Smooth muscle cell (in vitro differentiated cells): ENCODE measurements around the gene SFT2D2. TPM values are rescaled to one million over a fixed set of nuclear protein-coding genes. Genes with fewer than 3 reads are reported as not detected.

Source experiments
- DNase-seq: peaks from one replicate; lab custom pipeline; 2025; ENCODE audit not compliant: unreplicated experiment; lab: John Stamatoyannopoulos, UW
- H2AFZ ChIP-seq: fragments of 200-600 bp; sonication (generic); 2 replicates; pipeline ENCODE4 v1.6.0; 2016; ENCODE audit warnings: antibody characterized with exemption, low read depth, mild to moderate bottlenecking
- H3F3A ChIP-seq: fragments of 200-600 bp; sonication (generic); 2 replicates; pipeline ENCODE4 v1.6.0; 2017; ENCODE audit warnings: antibody characterized with exemption, low read depth
- H3K27ac ChIP-seq: fragments of 200-600 bp; sonication (generic); 2 replicates; pipeline ENCODE4 v1.5.1; 2016; ENCODE audit warnings: low read depth, mild to moderate bottlenecking
- H3K27me3 ChIP-seq: fragments of 200-600 bp; sonication (generic); 2 replicates; pipeline ENCODE4 v1.6.1; 2016; ENCODE audit warnings: low read depth, mild to moderate bottlenecking
- H3K36me3 ChIP-seq: fragments of 200-600 bp; sonication (generic); 2 replicates; pipeline ENCODE4 v1.5.1; 2016; ENCODE audit warnings: low read depth
- H3K4me1 ChIP-seq: fragments of 200-600 bp; sonication (generic); 2 replicates; pipeline ENCODE4 v1.5.1; 2016; ENCODE audit warnings: low read depth
- H3K4me2 ChIP-seq: fragments of 200-600 bp; sonication (generic); 2 replicates; pipeline ENCODE4 v1.6.0; 2016; ENCODE audit warnings: mild to moderate bottlenecking
- H3K4me3 ChIP-seq: fragments of 200-600 bp; sonication (generic); 2 replicates; pipeline ENCODE4 v1.5.1; 2016; ENCODE audit warnings: mild to moderate bottlenecking
- H3K79me2 ChIP-seq: fragments of 200-600 bp; sonication (generic); 2 replicates; pipeline ENCODE4 v1.6.0; 2016; ENCODE audit warnings: low read depth, mild to moderate bottlenecking
- H3K9ac ChIP-seq: fragments of 200-600 bp; sonication (generic); 2 replicates; pipeline ENCODE4 v1.6.0; 2016; ENCODE audit warnings: low read depth
- H3K9me3 ChIP-seq: fragments of 200-600 bp; sonication (generic); replicated peaks from 2 replicates; pipeline ENCODE4 v1.5.1; 2016; ENCODE audit warnings: low read depth
- H4K20me1 ChIP-seq: fragments of 200-600 bp; sonication (generic); 2 replicates; pipeline ENCODE4 v1.6.0; 2016; ENCODE audit warnings: low read depth
- CTCF ChIP-seq: fragments of 200-600 bp; sonication (generic); IDR thresholded peaks from 2 replicates; pipeline ENCODE4 v1.5.1; 2017; ENCODE audit warnings: borderline replicate concordance, mild to moderate bottlenecking, antibody characterized with exemption; ENCODE audit not compliant: insufficient read depth, poor library complexity, severe bottlenecking
- WGBS: methylation state at CpG from one replicate; pipeline ENCODE4 v1.1.7; 2016; ENCODE audit warnings: low lambda C conversion rate; 5-methylcytosine and 5-hydroxymethylcytosine counted together
- polyA plus RNA-seq: library from polyadenylated mRNA; unstranded; fragments of >200 nt; fragmentation: Nextera tagmentation; extraction: Ambion mirVana; gene quantifications from 2 replicates; pipeline ENCODE4 v1.2.1, GENCODE V29; 2016
- total RNA-seq: library from RNA; depleted of rRNA; stranded (reverse); fragments of >200 nt; gene quantifications from 2 replicates; pipeline ENCODE4 v1.2.3, GENCODE V29; 2014

The SFT2D2 gene
- total and polyA plus RNA-seq, 2 experiments from 2014 or later = 12.7 to 25.7 TPM

DNA sequence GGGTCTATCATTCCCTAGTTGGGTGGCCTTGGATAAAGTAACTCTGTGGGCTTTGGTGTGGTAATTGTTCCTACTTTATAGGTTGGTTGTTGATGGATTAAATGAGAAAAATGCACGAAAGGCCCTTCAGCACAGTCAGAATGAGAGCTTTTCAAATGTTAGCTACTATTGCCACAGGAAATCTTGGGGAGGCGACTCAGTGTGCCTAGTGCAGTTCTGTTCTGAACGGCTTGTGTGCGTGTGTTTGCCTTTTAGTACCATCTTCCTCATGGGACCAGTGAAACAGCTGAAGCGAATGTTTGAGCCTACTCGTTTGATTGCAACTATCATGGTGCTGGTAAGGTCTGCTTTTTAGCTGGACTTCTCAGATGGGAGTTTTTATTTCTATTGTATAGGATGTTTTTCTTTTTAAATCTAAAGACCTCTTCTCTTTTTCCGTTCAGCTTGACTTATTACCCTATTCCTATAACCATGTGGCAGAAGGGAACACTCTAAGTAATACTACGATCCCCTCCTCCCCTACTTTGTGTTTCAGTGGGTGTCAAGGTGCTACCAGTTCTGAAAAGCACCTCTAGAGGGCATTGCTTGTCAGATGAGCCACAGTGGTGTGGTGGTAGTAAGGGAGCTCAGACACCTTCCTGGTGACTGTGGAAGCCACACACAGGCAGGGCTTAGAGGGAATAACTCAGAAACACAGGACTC lies 9.2 kb downstream of the SFT2D2 start:
- WGBS = 92% methylated on average over 8 of the region's 8 CpGs
- H2AFZ ChIP-seq = no peak overlapping the region
- TF ChIP-seq CTCF = peak; percentile 47
- H3K27me3 ChIP-seq = no peaks in the 10 kb centered on the region
- no peaks in the 10 kb centered on the region for H3K9me3 ChIP-seq
- H3K79me2 ChIP-seq = peaks cover 10% of the 10 kb centered on the region
- H3K9ac ChIP-seq = no peak overlapping the region
- no peaks in the 10 kb centered on the region for H3K4me1 ChIP-seq
- H3K4me3 ChIP-seq = no peak overlapping the region
- H3K36me3 ChIP-seq = peaks cover 5% of the 10 kb centered on the region
- H4K20me1 ChIP-seq = peaks cover 36% of the 10 kb centered on the region
- H3K4me2 ChIP-seq = no peak overlapping the region
- H3F3A ChIP-seq = peaks cover 6% of the 10 kb centered on the region
- DNase-seq = no peak
- H3K27ac ChIP-seq = no peak overlapping the region

DNA sequence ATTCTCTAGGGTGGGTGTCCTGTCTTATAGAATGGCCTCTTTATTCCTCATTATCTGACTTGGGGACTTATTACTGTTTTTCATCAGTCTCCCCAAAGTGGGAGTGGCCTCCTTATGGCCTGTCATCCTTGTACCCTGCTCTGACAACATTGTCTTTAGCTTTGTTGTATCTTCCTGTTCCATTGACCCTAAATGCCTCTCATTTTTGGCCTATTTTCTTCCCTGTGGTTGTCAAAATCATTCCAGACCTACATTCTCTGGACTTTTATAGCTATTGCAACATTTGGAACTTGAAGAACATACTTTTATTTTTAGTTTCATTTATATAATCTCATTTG lies 9.7 kb downstream of the SFT2D2 start:
- Histone ChIP-seq H3K27me3 (no peaks in the 10 kb centered on the region), H3K9me3 (no peaks in the 10 kb centered on the region), H3K9ac (no peak overlapping the region), H4K20me1 (peaks cover 33% of the 10 kb centered on the region), H3K27ac (peak overlapping the region; percentile 65), H3K79me2 (peaks cover 5% of the 10 kb centered on the region), H2AFZ (no peak overlapping the region), H3F3A (peaks cover 6% of the 10 kb centered on the region), H3K36me3 (peaks cover 5% of the 10 kb centered on the region), H3K4me3 (no peak overlapping the region), H3K4me1 (no peaks in the 10 kb centered on the region), H3K4me2 (no peak overlapping the region)
- TF ChIP-seq CTCF = no peak
- no peak for DNase-seq

- no peaks in the 10 kb centered on the region for H3K9me3 ChIP-seq
- no peaks in the 10 kb centered on the region for H3K4me1 ChIP-seq
- peaks cover under 1% of the 10 kb centered on the region for H3K79me2 ChIP-seq
- H3K27ac ChIP-seq = peak overlapping the region; percentile 65
- H2AFZ ChIP-seq = no peak overlapping the region
- no peak overlapping the region for H3K9ac ChIP-seq
- peaks cover 5% of the 10 kb centered on the region for H3K36me3 ChIP-seq
- H3K4me2 ChIP-seq = no peak overlapping the region
- TF ChIP-seq CTCF = no peak
- DNase-seq = no peak
- H3K27me3 ChIP-seq = no peaks in the 10 kb centered on the region
- H3K4me3 ChIP-seq = no peak overlapping the region
- peaks cover 6% of the 10 kb centered on the region for H3F3A ChIP-seq
- 90% methylated on average over 3 of the region's 3 CpGs for WGBS
- peaks cover 31% of the 10 kb centered on the region for H4K20me1 ChIP-seq
Measured at GRCh38 chr1:168235937-168236336, 10.1 kb downstream of the SFT2D2 start.

DNA sequence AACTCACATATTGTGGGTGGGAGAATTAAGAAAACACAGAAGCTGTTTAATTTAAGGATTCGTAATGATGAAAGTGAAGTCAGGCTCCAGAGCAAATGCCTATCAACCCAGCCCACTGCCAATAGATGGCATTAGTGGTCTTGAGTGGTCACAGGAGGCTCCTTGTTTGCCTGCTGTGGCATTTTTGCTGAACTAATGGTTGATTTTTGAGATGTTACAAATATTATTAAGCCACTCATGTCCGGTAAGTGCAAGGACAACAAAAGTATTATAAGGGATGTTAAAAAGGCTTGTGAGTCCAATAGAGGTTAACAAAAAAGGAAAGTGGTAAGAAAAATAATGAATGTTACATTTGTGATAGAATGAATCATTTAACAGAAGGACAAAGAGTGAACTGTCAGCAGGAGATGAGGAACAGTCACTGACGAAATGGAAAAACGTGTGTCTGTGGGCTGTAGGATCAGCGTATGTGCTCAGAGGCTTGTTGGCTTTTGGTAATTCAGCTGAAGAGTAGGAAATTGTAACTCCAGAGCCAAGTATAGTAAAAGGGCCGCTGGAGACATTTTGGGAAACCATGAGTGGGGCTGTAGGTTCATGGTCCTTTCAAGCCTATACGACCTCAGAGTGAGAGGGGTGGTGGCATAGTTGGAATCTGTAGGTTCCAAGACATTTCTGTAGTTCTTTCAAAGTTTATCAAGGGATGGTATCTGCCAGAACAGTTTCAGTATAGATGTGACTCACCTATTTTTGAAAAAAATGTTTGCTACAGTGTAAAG lies 11.2 kb downstream of the SFT2D2 start:
- H3K9me3 ChIP-seq = no peaks in the 10 kb centered on the region
- no peak overlapping the region for H3K4me3 ChIP-seq
- peak overlapping the region; percentile 40 for H3K4me2 ChIP-seq
- no peak for DNase-seq
- H4K20me1 ChIP-seq = peaks cover 28% of the 10 kb centered on the region
- H2AFZ ChIP-seq = no peak overlapping the region
- 59% methylated on average over 7 of the region's 7 CpGs for WGBS
- H3K4me1 ChIP-seq = no peaks in the 10 kb centered on the region
- H3K36me3 ChIP-seq = peaks cover 9% of the 10 kb centered on the region
- TF ChIP-seq CTCF = no peak
- H3F3A ChIP-seq = peaks cover 6% of the 10 kb centered on the region
- H3K27me3 ChIP-seq = no peaks in the 10 kb centered on the region
- H3K27ac ChIP-seq = peak overlapping the region; percentile 65
- H3K9ac ChIP-seq = peak overlapping the region; percentile 44
- no peaks in the 10 kb centered on the region for H3K79me2 ChIP-seq
